Hepatocyte (in vitro differentiated cells): ENCODE measurements around the gene IFFO2. TPM values are rescaled to one million over a fixed set of nuclear protein-coding genes. Genes with fewer than 3 reads are reported as not detected.

Experiments
- DNase-seq: peaks from one replicate; pipeline ENCODE4 v3.0.0-alpha.2; 2016; ENCODE audit warnings: low spot score
- H2AFZ ChIP-seq: fragments of 200-600 bp; sonication (generic); 2 replicates; pipeline ENCODE4 v1.6.0; 2016; ENCODE audit warnings: antibody characterized with exemption, mild to moderate bottlenecking
- H3K27ac ChIP-seq: fragments of 200-600 bp; sonication (generic); 2 replicates; pipeline ENCODE4 v1.5.1; 2016; ENCODE audit warnings: mild to moderate bottlenecking
- H3K27me3 ChIP-seq: fragments of 200-600 bp; sonication (generic); 2 replicates; pipeline ENCODE4 v1.6.1; 2016
- H3K36me3 ChIP-seq: fragments of 200-600 bp; sonication (generic); replicated peaks from 2 replicates; pipeline ENCODE4 v1.5.1; 2016; ENCODE audit warnings: low read depth; ENCODE audit not compliant: insufficient read depth
- H3K4me1 ChIP-seq: fragments of 200-600 bp; sonication (generic); 2 replicates; pipeline ENCODE4 v1.5.1; 2016; ENCODE audit warnings: mild to moderate bottlenecking, moderate library complexity; ENCODE audit not compliant: insufficient read depth
- H3K4me2 ChIP-seq: fragments of 200-600 bp; sonication (generic); 2 replicates; pipeline ENCODE4 v1.6.0; 2016
- H3K4me3 ChIP-seq: fragments of 200-600 bp; sonication (generic); 2 replicates; pipeline ENCODE4 v1.5.1; 2016; ENCODE audit warnings: mild to moderate bottlenecking
- H3K79me2 ChIP-seq: fragments of 200-600 bp; sonication (generic); 2 replicates; pipeline ENCODE4 v1.6.0; 2017; ENCODE audit warnings: mild to moderate bottlenecking
- H3K9me2 ChIP-seq: fragments of 200-600 bp; sonication (generic); replicated peaks from 2 replicates; pipeline ENCODE4 v1.6.0; 2017; ENCODE audit warnings: mild to moderate bottlenecking; ENCODE audit not compliant: insufficient read depth
- H3K9me3 ChIP-seq: fragments of 200-600 bp; sonication (generic); 2 replicates; pipeline ENCODE4 v1.5.1; 2016; ENCODE audit warnings: low read depth, mild to moderate bottlenecking
- H4K20me1 ChIP-seq: fragments of 200-600 bp; sonication (generic); 2 replicates; pipeline ENCODE4 v1.6.0; 2016; ENCODE audit warnings: mild to moderate bottlenecking; ENCODE audit not compliant: insufficient read depth, poor library complexity, severe bottlenecking
- CTCF ChIP-seq: fragments of 200-600 bp; sonication (generic); IDR thresholded peaks from 2 replicates; pipeline ENCODE4 v1.5.1; 2016; ENCODE audit warnings: antibody characterized with exemption, mild to moderate bottlenecking; ENCODE audit not compliant: poor library complexity
- EZH2 ChIP-seq: fragments of 200-600 bp; sonication (generic); IDR thresholded peaks from 2 replicates; pipeline ENCODE4 v1.6.1; 2016; ENCODE audit warnings: antibody characterized with exemption, mild to moderate bottlenecking, borderline replicate concordance
- EZH2phosphoT487 ChIP-seq: fragments of 200-600 bp; sonication (generic); IDR thresholded peaks from one replicate; pipeline ENCODE4 v1.6.1; 2018; ENCODE audit warnings: antibody characterized with exemption, mild to moderate bottlenecking, low read depth, moderate library complexity; ENCODE audit not compliant: unreplicated experiment, severe bottlenecking
- WGBS: methylation state at CpG from one replicate; pipeline ENCODE4 v1.1.6; 2016; ENCODE audit warnings: low lambda C conversion rate; ENCODE audit errors: missing lambda C conversion rate; 5-methylcytosine and 5-hydroxymethylcytosine counted together
- polyA plus RNA-seq: library from polyadenylated mRNA; unstranded; fragments of >200 nt; fragmentation: Nextera tagmentation; extraction: Ambion mirVana; gene quantifications from 2 replicates; pipeline ENCODE4 v1.2.1, GENCODE V29; 2016
- total RNA-seq: library from RNA; depleted of rRNA; stranded (reverse); fragments of >200 nt; gene quantifications from 2 replicates; pipeline ENCODE4 v1.2.3, GENCODE V29; 2014

Gene IFFO2
- total and polyA plus RNA-seq, 2 experiments from 2014 or later: 0.85 to 7.2 TPM

GRCh38 chr1:18880585-18880984 lies 75.9 kb downstream of the IFFO2 start:
- Histone ChIP-seq H3K4me3 (no peak overlapping the region), H3K4me1 (no peaks in the 10 kb centered on the region), H4K20me1 (no peaks in the 10 kb centered on the region), H3K79me2 (no peaks in the 10 kb centered on the region), H3K9me2 (no peaks in the 10 kb centered on the region), H3K36me3 (no peaks in the 10 kb centered on the region), H3K27me3 (no peaks in the 10 kb centered on the region), H3K4me2 (no peak overlapping the region), H3K27ac (no peak overlapping the region), H3K9me3 (no peaks in the 10 kb centered on the region), H2AFZ (no peak overlapping the region)
- 83% methylated on average over 1 of the region's 1 CpG for WGBS
- DNase-seq: no peak
- TF ChIP-seq EZH2 (no peak), EZH2phosphoT487 (no peak), CTCF (no peak)

- Histone ChIP-seq H3K4me3 (no peak overlapping the region), H3K27me3 (no peaks in the 10 kb centered on the region), H2AFZ (no peak overlapping the region), H3K27ac (no peak overlapping the region), H3K36me3 (no peaks in the 10 kb centered on the region), H4K20me1 (no peaks in the 10 kb centered on the region), H3K9me2 (no peaks in the 10 kb centered on the region), H3K4me1 (no peaks in the 10 kb centered on the region), H3K4me2 (no peak overlapping the region), H3K9me3 (no peaks in the 10 kb centered on the region), H3K79me2 (no peaks in the 10 kb centered on the region)
- 70% methylated on average over 21 of the region's 21 CpGs for WGBS
- DNase-seq: no peak
- TF ChIP-seq CTCF: no peak
- TF ChIP-seq EZH2: no peak
- TF ChIP-seq EZH2phosphoT487: no peak
Measured at GRCh38 chr1:18879791-18880309, 76.6 kb downstream of the IFFO2 start.

- no peak overlapping the region for H2AFZ ChIP-seq
- no peaks in the 10 kb centered on the region for H3K9me2 ChIP-seq
- no peaks in the 10 kb centered on the region for H3K27me3 ChIP-seq
- H3K4me1 ChIP-seq: no peaks in the 10 kb centered on the region
- 89% methylated on average over 11 of the region's 12 CpGs for WGBS
- H3K79me2 ChIP-seq: no peaks in the 10 kb centered on the region
- no peak overlapping the region for H3K4me3 ChIP-seq
- H3K27ac ChIP-seq: no peak overlapping the region
- no peak for TF ChIP-seq EZH2
- TF ChIP-seq CTCF: no peak
- TF ChIP-seq EZH2phosphoT487: no peak
- no peaks in the 10 kb centered on the region for H4K20me1 ChIP-seq
- no peaks in the 10 kb centered on the region for H3K9me3 ChIP-seq
- no peak for DNase-seq
- H3K4me2 ChIP-seq: no peak overlapping the region
- no peaks in the 10 kb centered on the region for H3K36me3 ChIP-seq
Measured at GRCh38 chr1:18879215-18879790, 77.2 kb downstream of the IFFO2 start.
